WTC11 (cell line): Measurements from ENCODE around the gene CACNA2D4.

Source experiments
- ATF3 ChIP-seq: sonication (generic); formaldehyde crosslinking; conservative IDR thresholded peaks from 2 replicates; pipeline ENCODE4 v1.8.1; 2022; ENCODE audit warnings: mild to moderate bottlenecking, missing genetic modification reagents
- CTCF ChIP-seq: fragments of 200-600 bp; IDR thresholded peaks from 2 replicates; pipeline ENCODE4 v1.8.0; 2022; ENCODE audit warnings: antibody characterized with exemption
- GABPB1 ChIP-seq: sonication (generic); formaldehyde crosslinking; IDR thresholded peaks from 2 replicates; pipeline ENCODE4 v1.8.1; 2023; ENCODE audit warnings: mild to moderate bottlenecking, missing genetic modification reagents
- MAX ChIP-seq: sonication (generic); formaldehyde crosslinking; IDR thresholded peaks from 2 replicates; pipeline ENCODE4 v1.8.0; 2022; ENCODE audit warnings: mild to moderate bottlenecking, missing genetic modification reagents
- NFE2L1 ChIP-seq: sonication (generic); formaldehyde crosslinking; IDR thresholded peaks from 2 replicates; pipeline ENCODE4 v1.8.1; 2023; ENCODE audit warnings: missing genetic modification reagents
- NR3C1 ChIP-seq: sonication (generic); formaldehyde crosslinking; conservative IDR thresholded peaks from 2 replicates; pipeline ENCODE4 v1.8.1; 2023; ENCODE audit warnings: low read depth, mild to moderate bottlenecking, missing genetic modification reagents
- ZNF138 ChIP-seq: sonication (generic); formaldehyde crosslinking; conservative IDR thresholded peaks from 2 replicates; pipeline ENCODE4 v1.8.1; 2022; ENCODE audit warnings: mild to moderate bottlenecking, moderate library complexity, missing genetic modification reagents
- TF ChIP-seq, protein P1 (sequence below): sonication (generic); formaldehyde crosslinking; IDR thresholded peaks from 2 replicates; pipeline ENCODE4 v1.8.1; 2023; ENCODE audit warnings: mild to moderate bottlenecking, moderate library complexity, missing genetic modification reagents

- TF ChIP-seq GABPB1 (no peak), NR3C1 (no peak), CTCF (no peak), MAX (CRISPR knock-in tag) (no peak), NFE2L1 (CRISPR knock-in tag) (no peak), ATF3 (no peak), ZNF138 (no peak)
- TF ChIP-seq, protein P1, sequence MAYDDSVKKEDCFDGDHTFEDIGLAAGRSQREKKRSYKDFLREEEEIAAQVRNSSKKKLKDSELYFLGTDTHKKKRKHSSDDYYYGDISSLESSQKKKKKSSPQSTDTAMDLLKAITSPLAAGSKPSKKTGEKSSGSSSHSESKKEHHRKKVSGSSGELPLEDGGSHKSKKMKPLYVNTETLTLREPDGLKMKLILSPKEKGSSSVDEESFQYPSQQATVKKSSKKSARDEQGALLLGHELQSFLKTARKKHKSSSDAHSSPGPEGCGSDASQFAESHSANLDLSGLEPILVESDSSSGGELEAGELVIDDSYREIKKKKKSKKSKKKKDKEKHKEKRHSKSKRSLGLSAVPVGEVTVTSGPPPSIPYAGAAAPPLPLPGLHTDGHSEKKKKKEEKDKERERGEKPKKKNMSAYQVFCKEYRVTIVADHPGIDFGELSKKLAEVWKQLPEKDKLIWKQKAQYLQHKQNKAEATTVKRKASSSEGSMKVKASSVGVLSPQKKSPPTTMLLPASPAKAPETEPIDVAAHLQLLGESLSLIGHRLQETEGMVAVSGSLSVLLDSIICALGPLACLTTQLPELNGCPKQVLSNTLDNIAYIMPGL (CRISPR knock-in tag): no peak
These were observed 36.0 kb downstream of the CACNA2D4 start for GRCh38 chr12:1882405-1882804.
